Testis (tissue), 2 donors: ENCODE measurements around the gene CALHM2.

ENCODE experiments used
- CTCF ChIP-seq, 3 experiments: fragments of 450-650 bp in 2 of 3; fragments of 200-600 bp in 1 of 3; sonication (generic) in 1 of 3; IDR thresholded peaks; one replicate each; pipeline ENCODE4 v1.5.1; 2016 to 2019; ENCODE audit warnings: antibody characterized with exemption in 3 of 3, mild to moderate bottlenecking in 2 of 3, moderate library complexity in 1 of 3
- POLR2A ChIP-seq: fragments of 450-650 bp; IDR thresholded peaks from one replicate; pipeline ENCODE4 v1.6.1; 2017; ENCODE audit warnings: antibody characterized with exemption, mild to moderate bottlenecking, moderate library complexity

- TF ChIP-seq POLR2A (no peak), CTCF (IDR thresholded peaks at IDR 0.05) (no peak)
Measured at GRCh38 chr10:103495321-103495720, 43.2 kb upstream of the CALHM2 start.
